T-helper 2 cell (primary cell): ENCODE measurements around the gene GLA.
A peak's percentile ranks its signal among the peaks of the same experiment; 100 is the strongest.

Experiments used
- DNase-seq, 5 experiments: peaks; one replicate each; pipeline versions ENCODE4 v3.0.0 to v3.0.0-alpha.2; 2012 to 2022

Gene GLA

DNA sequence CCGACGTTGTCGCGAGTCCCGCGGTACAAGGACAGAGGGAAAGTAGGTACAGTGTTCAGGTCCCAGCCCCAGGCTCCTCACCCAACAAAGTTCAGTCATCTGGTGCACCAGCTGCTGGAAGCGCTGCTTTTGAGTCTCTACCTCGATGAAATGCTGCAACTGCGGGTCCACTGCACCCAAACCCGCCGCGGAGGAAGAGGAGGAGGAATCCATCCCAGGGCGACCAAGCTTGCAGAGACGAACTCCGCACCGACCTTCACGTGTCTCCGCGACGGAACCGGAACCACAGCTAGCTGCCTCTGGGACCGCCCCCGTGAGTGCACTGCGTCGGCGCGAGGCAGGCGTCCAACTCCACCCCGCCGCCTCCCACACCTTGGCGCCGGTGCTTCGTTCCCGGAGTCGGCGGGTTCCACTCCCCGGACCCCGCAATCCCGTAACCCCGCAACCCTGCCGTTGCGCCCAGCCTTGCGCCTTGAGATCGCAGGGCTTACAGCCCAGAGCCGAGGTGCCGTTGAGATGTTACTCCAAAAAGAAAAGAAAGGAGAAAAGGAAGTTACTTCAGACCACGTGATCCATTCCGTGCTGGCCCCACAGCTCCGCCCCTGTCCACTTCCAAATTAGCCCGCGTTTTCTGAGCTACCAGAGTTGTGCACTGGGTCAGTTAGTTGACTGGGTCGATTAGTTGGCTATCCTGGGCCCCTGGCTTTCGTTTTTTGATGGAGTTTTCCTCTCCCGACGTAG is 59.1 kb downstream of the GLA start, which contains the start of gene TIMM8A:
TIMM8A (minus strand) TSS at position 291 of the 741 bp plus-strand sequence; CDS start at position 213, 78 bp downstream.
- DNase-seq: peak; percentile 50 to 83 (median 64)

DNA sequence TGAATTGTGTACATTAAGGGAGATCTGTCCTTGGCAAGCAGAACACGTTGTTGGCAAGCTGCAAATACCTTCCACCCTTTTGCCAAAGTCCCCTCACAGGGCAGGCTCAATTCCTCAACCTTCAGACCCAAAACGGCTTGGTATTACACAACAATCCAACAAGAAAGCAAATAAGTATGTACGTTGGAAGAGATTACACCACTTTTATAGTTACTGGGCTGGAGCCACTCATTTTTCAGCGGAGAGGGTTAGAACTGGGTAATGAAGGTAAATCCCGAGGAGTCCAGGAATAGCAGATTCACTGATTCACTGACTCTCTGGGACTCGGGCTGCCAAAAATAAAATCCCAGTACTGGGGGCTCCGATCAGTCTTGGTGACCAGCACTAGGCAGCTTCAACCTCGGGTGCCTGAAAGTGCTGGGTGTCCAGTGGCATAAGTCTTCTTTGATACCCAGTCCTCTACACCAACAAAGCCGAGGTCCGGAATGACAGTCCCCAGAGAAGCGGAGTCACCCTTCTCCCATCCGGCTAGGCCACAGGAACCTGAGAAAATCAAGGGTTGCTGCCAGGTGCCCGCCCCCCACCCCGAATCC is 59.8 kb downstream of the GLA start:
- no peak for DNase-seq
